ENCODE results near the gene SLC35B4.

GRCh38 chr7:134290286-134290685 is 26.4 kb downstream of the SLC35B4 start:
- TF ChIP-seq EZH2 (IDR thresholded peaks at IDR 0.05) (no peak), POLR2A (IDR thresholded peaks at IDR 0.05; ENCODE audit: borderline replicate concordance, extremely low read depth, insufficient read depth, insufficient read length) (no peak), JUND (IDR thresholded peaks at IDR 0.05) (no peak), TCF7L2 (IDR thresholded peaks at IDR 0.05; ENCODE audit: borderline replicate concordance, extremely low read depth, insufficient read depth, insufficient read length) (no peak), SIN3A (IDR thresholded peaks at IDR 0.05; ENCODE audit: low read depth) (no peak), CTCF (IDR thresholded peaks at IDR 0.05 in 2 of 3, conservative IDR thresholded peaks at IDR 0.05 in 1 of 3; ENCODE audit: borderline replicate concordance in 1 of 3, insufficient read depth in 1 of 3, low read depth in 2 of 3, low read length in 2 of 3) (no peak), EZH2phosphoT487 (IDR thresholded peaks at IDR 0.05; ENCODE audit: borderline replicate concordance) (no peak), ZBTB33 (IDR thresholded peaks at IDR 0.05; ENCODE audit: extremely low read depth, insufficient replicate concordance, low read length) (no peak), YY1 (IDR thresholded peaks at IDR 0.05; ENCODE audit: extremely low read depth, insufficient replicate concordance, low read depth, low read length) (no peak), ZFX (IDR thresholded peaks at IDR 0.05) (no peak), RAD21 (IDR thresholded peaks at IDR 0.05; ENCODE audit: low read depth) (no peak), CEBPB (IDR thresholded peaks at IDR 0.05; ENCODE audit: low read depth) (no peak)

Measured in HCT116 (cell line).